Parathyroid adenoma (tissue), 2 donors: ENCODE data around the gene ALG11.
A peak's percentile ranks its signal among the peaks of the same experiment; 100 is the strongest.

ENCODE experiments used
- H2AFZ ChIP-seq: fragments of 300-600 bp; sonication (generic); one replicate; pipeline ENCODE4 v1.7.0; 2017; ENCODE audit warnings: antibody characterized with exemption, mild to moderate bottlenecking
- H3K27ac ChIP-seq: fragments of 300-600 bp; sonication (generic); one replicate; pipeline ENCODE4 v1.7.0; 2017
- H3K27me3 ChIP-seq: fragments of 300-600 bp; sonication (generic); one replicate; pipeline ENCODE4 v1.7.0; 2017; ENCODE audit warnings: low read length; ENCODE audit not compliant: control insufficient read depth, insufficient read depth
- H3K36me3 ChIP-seq: fragments of 300-600 bp; sonication (generic); one replicate; pipeline ENCODE4 v1.7.0; 2017; ENCODE audit warnings: low read length; ENCODE audit not compliant: control insufficient read depth, insufficient read depth
- H3K4me1 ChIP-seq: fragments of 300-600 bp; sonication (generic); one replicate; pipeline ENCODE4 v1.7.0; 2017; ENCODE audit warnings: control low read depth
- H3K4me2 ChIP-seq: fragments of 300-600 bp; sonication (generic); one replicate; pipeline ENCODE4 v1.7.0; 2017; ENCODE audit warnings: low read length
- H3K4me3 ChIP-seq: fragments of 300-600 bp; sonication (generic); one replicate; pipeline ENCODE4 v1.7.0; 2017; ENCODE audit warnings: low read depth, low read length
- H3K79me2 ChIP-seq: fragments of 300-600 bp; sonication (generic); one replicate; pipeline ENCODE4 v1.7.0; 2017; ENCODE audit warnings: control low read depth
- H3K9ac ChIP-seq: fragments of 300-600 bp; sonication (generic); one replicate; pipeline ENCODE4 v1.7.0; 2017; ENCODE audit warnings: mild to moderate bottlenecking
- H3K9me3 ChIP-seq: fragments of 300-600 bp; sonication (generic); one replicate; pipeline ENCODE4 v1.7.0; 2017; ENCODE audit warnings: low read length; ENCODE audit not compliant: control insufficient read depth
- TF ChIP-seq, protein P1 (sequence below): fragments of 300-600 bp; sonication (generic); IDR thresholded peaks from one replicate; pipeline ENCODE4 v1.7.0; 2017; ENCODE audit warnings: antibody characterized with exemption, mild to moderate bottlenecking
- donor health status: primary hyperparathyroidism.

Gene ALG11

DNA sequence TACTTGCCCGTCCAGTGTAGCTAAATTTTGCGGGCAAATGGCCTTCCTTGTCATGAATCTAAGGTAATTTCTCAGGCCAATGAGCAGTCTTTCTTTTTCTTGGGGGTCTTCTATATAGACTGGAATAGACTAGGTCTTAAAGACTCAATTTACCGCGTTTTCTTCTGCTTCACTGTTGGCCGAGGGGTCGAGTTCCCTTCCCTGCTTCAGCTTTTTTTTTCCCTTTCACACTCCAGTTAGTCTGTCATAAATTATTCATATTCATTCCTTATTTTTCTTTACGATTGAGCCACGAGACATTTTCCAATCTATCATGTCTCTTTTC lies 276 bp downstream of the ALG11 start:
- H3K9me3 ChIP-seq = no peaks in the 10 kb centered on the region
- no peaks in the 10 kb centered on the region for H3K4me1 ChIP-seq
- peak overlapping the region; percentile 25 for H3K27ac ChIP-seq
- H3K4me3 ChIP-seq = peak overlapping the region; percentile 89
- H3K27me3 ChIP-seq = no peaks in the 10 kb centered on the region
- TF ChIP-seq, protein P1, sequence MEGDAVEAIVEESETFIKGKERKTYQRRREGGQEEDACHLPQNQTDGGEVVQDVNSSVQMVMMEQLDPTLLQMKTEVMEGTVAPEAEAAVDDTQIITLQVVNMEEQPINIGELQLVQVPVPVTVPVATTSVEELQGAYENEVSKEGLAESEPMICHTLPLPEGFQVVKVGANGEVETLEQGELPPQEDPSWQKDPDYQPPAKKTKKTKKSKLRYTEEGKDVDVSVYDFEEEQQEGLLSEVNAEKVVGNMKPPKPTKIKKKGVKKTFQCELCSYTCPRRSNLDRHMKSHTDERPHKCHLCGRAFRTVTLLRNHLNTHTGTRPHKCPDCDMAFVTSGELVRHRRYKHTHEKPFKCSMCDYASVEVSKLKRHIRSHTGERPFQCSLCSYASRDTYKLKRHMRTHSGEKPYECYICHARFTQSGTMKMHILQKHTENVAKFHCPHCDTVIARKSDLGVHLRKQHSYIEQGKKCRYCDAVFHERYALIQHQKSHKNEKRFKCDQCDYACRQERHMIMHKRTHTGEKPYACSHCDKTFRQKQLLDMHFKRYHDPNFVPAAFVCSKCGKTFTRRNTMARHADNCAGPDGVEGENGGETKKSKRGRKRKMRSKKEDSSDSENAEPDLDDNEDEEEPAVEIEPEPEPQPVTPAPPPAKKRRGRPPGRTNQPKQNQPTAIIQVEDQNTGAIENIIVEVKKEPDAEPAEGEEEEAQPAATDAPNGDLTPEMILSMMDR = no peak
- H3K79me2 ChIP-seq = peaks cover 4% of the 10 kb centered on the region
- no peaks in the 10 kb centered on the region for H3K36me3 ChIP-seq
- H2AFZ ChIP-seq = peak overlapping the region; percentile 76
- no peak overlapping the region for H3K9ac ChIP-seq
- H3K4me2 ChIP-seq = peak overlapping the region; percentile 68

DNA sequence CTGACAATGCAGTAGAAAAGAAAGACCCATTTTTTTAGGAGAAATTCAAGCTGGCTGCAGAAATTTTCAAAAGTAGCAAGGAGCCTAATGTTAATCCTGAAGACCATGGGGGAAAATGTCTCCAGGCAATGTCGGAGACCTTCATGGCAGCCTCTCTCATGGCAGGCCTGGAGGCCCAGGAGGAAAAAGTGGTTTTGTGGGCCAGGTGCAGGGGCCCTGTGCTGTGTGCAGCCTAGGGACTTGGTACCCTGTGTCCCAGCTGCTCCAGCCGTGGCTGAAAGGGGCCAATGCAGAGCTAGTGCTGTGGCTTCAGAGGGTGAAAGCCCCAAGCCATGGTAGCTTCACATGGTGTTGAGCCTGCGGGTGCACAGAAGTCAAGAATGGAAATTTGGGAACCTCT lies 4.1 kb downstream of the ALG11 start:
- TF ChIP-seq, protein P1 = no peak
- H3K4me1 ChIP-seq = no peaks in the 10 kb centered on the region
- H3K9me3 ChIP-seq = no peaks in the 10 kb centered on the region
- peaks cover 4% of the 10 kb centered on the region for H3K79me2 ChIP-seq
- no peak overlapping the region for H2AFZ ChIP-seq
- H3K4me3 ChIP-seq = no peak overlapping the region
- H3K27me3 ChIP-seq = no peaks in the 10 kb centered on the region
- H3K36me3 ChIP-seq = no peaks in the 10 kb centered on the region
- no peak overlapping the region for H3K9ac ChIP-seq
- H3K4me2 ChIP-seq = no peak overlapping the region
- H3K27ac ChIP-seq = no peak overlapping the region

DNA sequence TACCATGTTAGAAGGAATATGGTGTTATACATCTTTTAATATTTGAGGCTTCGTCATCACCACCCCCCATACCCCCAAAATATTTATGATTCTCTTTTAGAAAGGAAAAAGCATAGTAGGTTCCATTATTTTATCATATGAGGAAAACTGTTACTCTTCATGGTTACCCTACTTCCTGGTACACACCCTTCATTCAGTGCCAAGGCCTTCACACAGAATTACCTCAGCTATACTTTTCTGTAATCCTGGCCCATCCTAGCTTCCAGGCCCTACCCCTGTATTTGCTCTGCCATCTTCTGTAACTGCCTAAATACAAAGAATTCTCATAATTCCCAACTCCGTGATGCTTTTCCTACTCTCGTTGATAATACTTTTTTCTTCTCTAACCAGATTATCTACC lies 8.0 kb downstream of the ALG11 start:
- H3K79me2 ChIP-seq = no peaks in the 10 kb centered on the region
- H3K4me2 ChIP-seq = no peak overlapping the region
- no peak overlapping the region for H3K27ac ChIP-seq
- H3K36me3 ChIP-seq = no peaks in the 10 kb centered on the region
- H3K4me3 ChIP-seq = no peak overlapping the region
- TF ChIP-seq, protein P1 = no peak
- no peak overlapping the region for H2AFZ ChIP-seq
- no peaks in the 10 kb centered on the region for H3K9me3 ChIP-seq
- no peaks in the 10 kb centered on the region for H3K4me1 ChIP-seq
- no peaks in the 10 kb centered on the region for H3K27me3 ChIP-seq
- no peak overlapping the region for H3K9ac ChIP-seq

DNA sequence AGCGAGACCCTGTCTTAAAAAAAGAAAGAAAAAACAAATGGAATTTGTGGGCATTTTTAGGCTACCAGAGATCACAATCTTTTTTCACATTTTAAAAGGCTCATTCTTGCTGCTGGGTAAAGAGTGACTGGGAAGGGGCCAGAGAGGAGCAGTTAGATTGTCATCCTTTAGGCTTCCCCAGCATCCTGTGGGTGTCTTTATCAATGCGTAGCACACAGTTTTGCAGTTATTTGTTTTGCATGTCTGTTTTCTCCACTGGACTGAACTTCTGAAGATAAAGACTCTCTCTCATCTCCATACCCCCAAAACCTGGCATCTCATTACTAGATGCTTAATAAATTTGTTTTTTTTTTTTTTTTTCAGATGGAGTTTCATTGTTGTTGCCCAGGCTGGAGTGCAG lies 10.2 kb downstream of the ALG11 start:
- no peaks in the 10 kb centered on the region for H3K4me1 ChIP-seq

DNA sequence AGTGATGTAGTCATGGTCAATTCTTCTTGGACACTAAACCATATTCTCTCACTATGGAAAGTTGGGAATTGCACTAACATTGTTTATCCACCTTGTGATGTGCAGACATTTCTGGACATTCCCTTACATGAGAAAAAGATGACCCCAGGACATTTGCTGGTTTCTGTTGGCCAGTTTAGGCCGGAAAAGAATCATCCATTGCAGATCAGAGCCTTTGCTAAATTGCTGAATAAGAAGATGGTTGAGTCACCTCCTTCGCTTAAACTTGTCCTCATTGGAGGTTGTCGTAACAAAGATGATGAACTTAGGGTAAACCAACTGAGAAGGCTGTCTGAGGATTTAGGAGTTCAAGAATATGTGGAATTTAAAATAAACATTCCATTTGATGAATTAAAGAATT lies 12.3 kb downstream of the ALG11 start, which contains the start of gene UTP14C:
Gene UTP14C, plus strand, starts transcription at position 211 of the 400 bp plus-strand sequence. CDS start 4,114 bp downstream, outside the sequence.
- Histone ChIP-seq H3K36me3 (no peaks in the 10 kb centered on the region), H3K9ac (no peak within 1 kb of the TSS), H3K4me2 (no peak within 1 kb of the TSS), H3K27me3 (no peaks in the 10 kb centered on the region), H3K27ac (no peak within 1 kb of the TSS), H3K4me3 (no peak within 1 kb of the TSS), H3K79me2 (no peaks in the 10 kb centered on the region), H3K4me1 (no peaks in the 10 kb centered on the region), H2AFZ (no peak within 1 kb of the TSS), H3K9me3 (no peaks in the 10 kb centered on the region)
- TF ChIP-seq, protein P1 = no peak

More for the DNA sequence above, 10.2 kb downstream of the ALG11 start:
- no peak overlapping the region for H3K9ac ChIP-seq
- H3K9me3 ChIP-seq = no peaks in the 10 kb centered on the region
- no peaks in the 10 kb centered on the region for H3K79me2 ChIP-seq
- H3K27ac ChIP-seq = no peak overlapping the region
- H3K27me3 ChIP-seq = no peaks in the 10 kb centered on the region
- H2AFZ ChIP-seq = no peak overlapping the region
- no peak overlapping the region for H3K4me2 ChIP-seq
- H3K4me3 ChIP-seq = no peak overlapping the region
- TF ChIP-seq, protein P1 = no peak
- H3K36me3 ChIP-seq = no peaks in the 10 kb centered on the region
